Heart right ventricle (tissue), 16 donors: Measurements from ENCODE around the gene GCLC. TPM values are rescaled to one million over a fixed set of nuclear protein-coding genes. Genes with fewer than 3 reads are reported as not detected.

Source experiments
- ATAC-seq, 8 donors: fragments of 200-7000 bp; cut with Tn5 transposase; one replicate each; pipeline ENCODE4 v1.9.1; 2020; ENCODE audit warnings: mild to moderate bottlenecking in 8 of 8, moderate library complexity in 8 of 8, moderate number of reproducible peaks in 1 of 8
- DNase-seq, 2 donors: peaks; one replicate each; pipeline ENCODE4 v3.0.0-alpha.2; 2020
- H3K27ac ChIP-seq, 10 donors: fragments of 200-600 bp; sonication (generic) in 2 of 10; one replicate each; pipeline versions ENCODE4 v1.5.0 to v1.8.0; 2020 to 2022; ENCODE audit warnings: mild to moderate bottlenecking in 3 of 10
- H3K27me3 ChIP-seq, 7 donors: fragments of 200-600 bp; one replicate each; pipeline ENCODE4 v1.8.0; 2021 to 2022; ENCODE audit warnings: mild to moderate bottlenecking in 2 of 7
- H3K36me3 ChIP-seq, 9 donors: fragments of 200-600 bp; sonication (generic) in 1 of 9; one replicate each; pipeline versions ENCODE4 v1.5.0 to v1.8.0; 2020 to 2022; ENCODE audit warnings: mild to moderate bottlenecking in 2 of 9
- H3K4me1 ChIP-seq, 9 donors: fragments of 200-600 bp; sonication (generic) in 1 of 9; one replicate each; pipeline versions ENCODE4 v1.5.0 to v1.8.0; 2020 to 2022; ENCODE audit warnings: mild to moderate bottlenecking in 4 of 9
- H3K4me3 ChIP-seq, 10 donors: fragments of 200-600 bp; sonication (generic) in 2 of 10; one replicate each; pipeline versions ENCODE4 v1.5.0 to v1.8.0; 2020 to 2022; ENCODE audit warnings: mild to moderate bottlenecking in 7 of 10, moderate library complexity in 2 of 10
- H3K9me3 ChIP-seq, 11 donors: fragments of 200-600 bp in 10 of 11; sonication (generic) in 2 of 11; one replicate each; pipeline versions ENCODE4 v1.5.0 to v1.8.0; 2013 to 2022; ENCODE audit warnings: mild to moderate bottlenecking in 2 of 11, control low read depth in 1 of 11, moderate library complexity in 1 of 11
- WGBS, 2 donors: extraction: QIAGEN DNeasy Blood & Tissue Kit; methylation state at CpG; one replicate each; pipeline ENCODE4 v1.1.7; 2013; ENCODE audit warnings: inconsistent platforms in 1 of 2; 5-methylcytosine and 5-hydroxymethylcytosine counted together
- intact Hi-C, 10 donors: fragments of 100-400 bp; cut with DNase I; formaldehyde crosslinking; loops; one replicate each; pipeline versions ENCODE4 v1.11.1 to v1.14.2; 2022
- polyA plus RNA-seq, 2 donors: library from polyadenylated mRNA; stranded (reverse); fragments of 200-250 nt; gene quantifications; one replicate each; pipeline ENCODE4 v1.2.3, GENCODE V29; 2013
- total RNA-seq, 10 donors: library from RNA; stranded (reverse); fragmentation: NEBNext Ultra II Directional in 3 of 10; extraction: Animal tissue kit (Norgen Biotek cat#: 25700) in 3 of 10; gene quantifications; one replicate each; pipeline versions ENCODE4 v1.2.1 to v1.2.4, GENCODE V29; 2021 to 2023
- TF ChIP-seq, protein P1 (sequence below), 9 donors: fragments of 200-600 bp; sonication (generic) in 2 of 9; IDR thresholded peaks; one replicate each; pipeline versions ENCODE4 v1.5.0 to v1.8.0; 2021 to 2022; ENCODE audit warnings: antibody characterized with exemption in 9 of 9, mild to moderate bottlenecking in 5 of 9, moderate library complexity in 1 of 9
- donor health status: Arrhythmogenic right ventricular cardiomyopathy.
- donor health status: ischemic (EF 13 %, LVEDD 7.1; RV severe dilation, severe dysfunction).
- donor health status: healthy with polysubstance abuse.
- donor health status: DM: no; HTN: yes; CAD: no.
- donor health status: DM: no; HTN: no; CAD: no.
- donor health status: ischemic (EF 25% LVEDD 6.9; RV normal size, moderate dysfunction).
- donor health status: ischemic (EF 25% LVEDD 5.7; RV mildly dilated, moderate dysfunction).
- donor health status: healthy.
- donor health status: DM: yes; HTN: yes; CAD: no.
- donor health status: Ischemic cardiomyopathy.
- donor health status: ischemic (EF 35%, LVEDD 5.7; RV mildly dilated, moderate dysfunction).
- donor health status: nonischemic (EF 11% LVEDD 7.7; RV severe dilation, severe dysfunction).
- donor health status: DM: yes; HTN: yes; CAD: no.
- donor health status: PGD.
- donor health status: ischemic (EF 29% LVEDD 5.4; RV normal size, mild dysfunction).
- donor health status: nonischemic (EF 23%, LVEDD 6.1; RV moderate dilation, normal function).

GCLC gene
- total and polyA plus RNA-seq, 12 donors = 6.0 to 42.8 (median 34.2) TPM

DNA sequence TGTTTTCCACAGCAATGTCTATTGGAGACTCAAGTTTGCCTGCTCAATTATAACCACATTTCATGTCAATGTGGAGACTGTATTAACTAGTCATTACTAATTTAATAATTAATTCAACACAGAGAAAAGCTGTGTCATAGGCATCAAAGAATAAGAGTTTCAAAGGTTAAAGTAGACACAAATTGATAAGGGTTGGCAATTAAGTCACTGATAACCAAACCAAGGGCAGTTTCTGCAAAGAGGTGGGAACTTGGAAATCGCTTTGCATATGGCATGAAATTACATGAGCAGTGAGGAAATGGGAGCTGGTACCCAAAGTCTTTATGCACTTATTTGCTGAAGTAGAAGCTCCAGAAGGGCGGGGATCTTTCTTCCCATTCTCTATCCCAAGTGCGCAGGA is 34.2 kb downstream of the GCLC start:
- intact Hi-C loops = no loop called here
- no peaks in the 10 kb centered on the region for H3K4me1 ChIP-seq
- H3K27me3 ChIP-seq = no peaks in the 10 kb centered on the region
- TF ChIP-seq, protein P1, sequence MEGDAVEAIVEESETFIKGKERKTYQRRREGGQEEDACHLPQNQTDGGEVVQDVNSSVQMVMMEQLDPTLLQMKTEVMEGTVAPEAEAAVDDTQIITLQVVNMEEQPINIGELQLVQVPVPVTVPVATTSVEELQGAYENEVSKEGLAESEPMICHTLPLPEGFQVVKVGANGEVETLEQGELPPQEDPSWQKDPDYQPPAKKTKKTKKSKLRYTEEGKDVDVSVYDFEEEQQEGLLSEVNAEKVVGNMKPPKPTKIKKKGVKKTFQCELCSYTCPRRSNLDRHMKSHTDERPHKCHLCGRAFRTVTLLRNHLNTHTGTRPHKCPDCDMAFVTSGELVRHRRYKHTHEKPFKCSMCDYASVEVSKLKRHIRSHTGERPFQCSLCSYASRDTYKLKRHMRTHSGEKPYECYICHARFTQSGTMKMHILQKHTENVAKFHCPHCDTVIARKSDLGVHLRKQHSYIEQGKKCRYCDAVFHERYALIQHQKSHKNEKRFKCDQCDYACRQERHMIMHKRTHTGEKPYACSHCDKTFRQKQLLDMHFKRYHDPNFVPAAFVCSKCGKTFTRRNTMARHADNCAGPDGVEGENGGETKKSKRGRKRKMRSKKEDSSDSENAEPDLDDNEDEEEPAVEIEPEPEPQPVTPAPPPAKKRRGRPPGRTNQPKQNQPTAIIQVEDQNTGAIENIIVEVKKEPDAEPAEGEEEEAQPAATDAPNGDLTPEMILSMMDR (IDR thresholded peaks at IDR 0.05) = no peak
- no peak overlapping the region for H3K4me3 ChIP-seq
- ATAC-seq (no peak), DNase-seq (no peak)
- no peak overlapping the region for H3K27ac ChIP-seq
- H3K36me3 ChIP-seq = peaks cover 0 to 89% (median 32%) of the 10 kb centered on the region in 9 donors
- no peaks in the 10 kb centered on the region for H3K9me3 ChIP-seq
- WGBS, 2 donors = 97 to 98% methylated on average over 3 of the region's 3 CpGs

DNA sequence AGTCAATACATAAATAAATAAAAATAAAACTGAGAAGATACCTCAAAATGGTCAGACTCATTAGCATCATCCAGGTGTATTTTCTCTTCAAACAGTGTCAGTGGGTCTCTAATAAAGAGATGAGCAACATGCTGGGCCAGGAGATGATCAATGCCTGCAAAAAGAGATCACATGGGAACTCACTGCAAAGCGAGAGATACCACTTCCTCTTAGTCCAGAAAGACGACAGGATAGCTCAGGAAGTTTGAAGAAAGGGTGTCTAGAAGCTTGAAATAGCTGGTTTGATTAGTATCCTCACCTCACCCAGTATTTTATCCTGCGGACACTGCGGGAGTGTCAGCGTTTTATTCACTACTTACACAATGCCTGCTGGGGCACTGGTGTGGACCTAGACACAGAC is 38.0 kb downstream of the GCLC start:
- WGBS, 2 donors = 83 to 87% methylated on average over 5 of the region's 5 CpGs
- Histone ChIP-seq H3K9me3 (no peaks in the 10 kb centered on the region), H3K27me3 (no peaks in the 10 kb centered on the region), H3K4me3 (no peak overlapping the region), H3K36me3 (peaks cover 0 to 90% (median 40%) of the 10 kb centered on the region in 9 donors), H3K4me1 (no peaks in the 10 kb centered on the region), H3K27ac (no peak overlapping the region)
- ATAC-seq (no peak), DNase-seq (no peak)
- intact Hi-C loops = no loop called here
- TF ChIP-seq, protein P1 (IDR thresholded peaks at IDR 0.05) = no peak

DNA sequence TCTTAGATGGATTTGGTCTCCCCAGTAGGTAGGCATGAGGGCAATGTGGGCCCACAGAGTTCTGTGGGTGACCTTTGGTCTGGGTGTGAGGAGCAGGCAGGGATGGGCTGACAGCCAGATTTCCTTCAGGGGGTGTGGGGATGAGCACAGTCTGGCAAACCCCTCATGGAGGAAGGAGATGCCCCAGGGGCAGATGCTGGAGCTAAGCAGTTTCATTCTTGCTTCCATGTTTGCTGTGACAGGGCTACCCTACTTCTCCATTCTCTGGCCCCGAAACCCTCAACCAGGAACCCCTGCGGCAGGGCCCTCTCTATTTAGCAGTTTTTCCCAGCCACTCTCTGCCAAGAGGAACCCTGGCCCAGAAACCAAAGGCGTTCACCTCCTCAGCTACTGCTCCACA is 40.4 kb downstream of the GCLC start:
- no peak for DNase-seq
- intact Hi-C loops = loop anchor here in 2 of 10 donors (5.0 kb wide), 2 partner anchors 143 to 148 kb away; no protein-coding TSS in a partner anchor
- WGBS, 2 donors = 91 to 96% methylated on average over 3 of the region's 3 CpGs
- Histone ChIP-seq H3K27ac (no peak overlapping the region), H3K36me3 (peaks cover 0 to 100% (median 42%) of the 10 kb centered on the region in 9 donors), H3K9me3 (no peaks in the 10 kb centered on the region), H3K27me3 (no peaks in the 10 kb centered on the region), H3K4me1 (no peaks in the 10 kb centered on the region), H3K4me3 (no peak overlapping the region)
- TF ChIP-seq, protein P1 (IDR thresholded peaks at IDR 0.05) = no peak
- no peak for ATAC-seq

DNA sequence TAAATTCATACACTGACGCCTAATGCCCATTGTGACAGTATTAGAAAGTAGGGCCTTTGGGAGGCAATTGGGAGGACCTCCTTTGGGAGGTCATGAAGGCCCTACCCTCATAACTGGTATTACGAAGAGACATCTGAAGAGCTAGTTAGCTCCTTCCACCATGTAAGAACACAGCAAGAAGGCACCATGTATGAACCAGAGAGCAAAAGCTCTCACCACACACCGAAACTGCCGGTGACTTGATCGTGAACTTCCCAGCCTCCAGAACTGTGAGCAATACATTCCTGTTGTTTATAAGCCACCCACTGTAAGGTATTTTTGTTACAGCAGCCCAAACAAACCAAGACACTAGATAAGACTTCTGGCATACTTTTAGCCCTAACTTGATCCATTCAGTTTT is 41.8 kb downstream of the GCLC start:
- 96 to 97% methylated on average over 5 of the region's 5 CpGs for WGBS, 2 donors
- Histone ChIP-seq H3K9me3 (no peaks in the 10 kb centered on the region), H3K4me3 (no peak overlapping the region), H3K4me1 (no peaks in the 10 kb centered on the region), H3K27ac (no peak overlapping the region), H3K36me3 (peaks cover 0 to 100% (median 42%) of the 10 kb centered on the region in 9 donors), H3K27me3 (no peaks in the 10 kb centered on the region)
- TF ChIP-seq, protein P1 (IDR thresholded peaks at IDR 0.05) = no peak
- intact Hi-C loops = loop anchor here in 2 of 10 donors (5.0 kb wide), 2 partner anchors 144 to 149 kb away; no protein-coding TSS in a partner anchor
- DNase-seq = no peak
- ATAC-seq = no peak
